ENCODE measurements around the gene GPS1. TPM values are rescaled to one million over a fixed set of nuclear protein-coding genes. Genes with fewer than 3 reads are reported as not detected.

GPS1 gene
- total and polyA plus RNA-seq, 10 of the 15 experiments (the other 5 are each of a cell fraction or from before 2014, with no cell fraction given): 2.2 to 146 (median 77.7) TPM

DNA sequence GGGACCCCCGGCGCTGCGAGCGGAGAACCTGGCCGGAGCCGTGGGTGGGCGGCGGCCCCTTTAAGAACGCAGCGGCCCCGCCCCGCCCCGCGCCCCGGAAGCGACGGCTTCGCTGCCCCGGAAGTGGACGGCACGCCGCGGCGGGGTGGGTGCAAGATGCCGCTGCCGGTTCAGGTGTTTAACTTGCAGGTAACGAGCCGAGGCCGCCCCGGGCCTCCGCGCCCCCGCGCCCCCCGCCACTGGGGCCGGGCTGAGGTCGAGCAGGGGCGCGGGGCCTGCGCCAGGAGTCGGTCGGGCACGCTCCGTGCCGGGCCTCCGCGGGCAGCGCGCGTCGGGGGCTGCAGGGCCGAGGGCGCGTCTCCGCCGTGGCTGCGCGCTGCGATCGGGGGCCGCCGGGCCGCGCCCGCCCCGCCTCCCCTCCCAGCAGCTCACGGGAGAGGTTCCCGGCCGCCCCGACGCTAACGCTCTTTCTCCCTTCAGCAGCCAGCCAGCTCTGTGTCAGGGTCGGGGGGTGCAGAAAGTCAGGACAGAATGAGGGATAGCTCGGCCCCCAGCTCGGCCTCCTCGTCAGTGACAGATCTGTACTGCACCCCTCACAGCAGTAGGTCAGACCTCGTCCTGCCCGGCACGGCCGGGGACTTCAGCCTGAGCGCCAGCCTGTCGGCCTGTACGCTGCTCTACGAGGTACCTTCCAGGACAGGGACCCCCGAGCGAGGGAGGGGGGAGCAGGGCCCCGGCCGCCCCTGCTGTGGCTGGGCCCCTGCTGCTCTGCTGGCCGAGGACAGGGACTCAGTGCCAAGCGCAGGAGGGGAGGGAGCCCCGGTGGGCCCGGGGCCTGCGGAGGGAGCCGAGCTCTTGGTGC, at the start of gene GPS1, which contains the start of gene RFNG (continued):
- TF ChIP-seq HSF1 (IDR thresholded peaks at IDR 0.05; ENCODE audit: low read depth, low read length): no peak

- in situ Hi-C loops (cut with MboI): no loop called here
- no peaks in the 10 kb centered on the region for H4K20me1 ChIP-seq (ENCODE audit: control insufficient read depth, insufficient read depth)
- FAIRE-seq (no peak), DNase-seq (ENCODE audit: low read depth, low spot score) (no peak), ATAC-seq (no peak; the same call in 2 of the 3 replicates)
- no peaks in the 10 kb centered on the region; a peak in 1 of 4 replicates for H3K36me3 ChIP-seq (ENCODE audit: control insufficient read depth in 2 of 2, insufficient read depth in 2 of 2, low read length in 1 of 2)
- no TSS peak for BruUV-seq (replicated peaks)
- ChIA-PET RAD21 (ENCODE audit: unreplicated experiment) (no interaction called here), SMC1A (ENCODE audit: uncharacterized antibody, unreplicated experiment) (no interaction called here), POLR2A (no interaction called here), CTCF (interaction anchor here (0.9 to 1.6 kb wide), 2 partner anchors 17 to 44 kb away, joined by 4 read pairs; no protein-coding TSS in a partner anchor)
- no peak overlapping the region for H3K4me3 ChIP-seq
- H3K4me2 ChIP-seq (ENCODE audit: control insufficient read depth, insufficient read depth): no peak overlapping the region
- H3K9me3 ChIP-seq (replicated peaks; ENCODE audit: control insufficient read depth, insufficient read depth, low read length): no peaks in the 10 kb centered on the region
- H2AFZ ChIP-seq (ENCODE audit: control insufficient read depth, low read depth, low read length): no peak overlapping the region
- no peaks in the 10 kb centered on the region for H3K79me2 ChIP-seq (ENCODE audit: control insufficient read depth, insufficient read depth, low read length)
- TF ChIP-seq PML (IDR thresholded peaks at IDR 0.05; ENCODE audit: low read length): no peak
- TF ChIP-seq SREBF2 (IDR thresholded peaks at IDR 0.05; ENCODE audit: low read length): no peak
- no peak for TF ChIP-seq CHD2 (IDR thresholded peaks at IDR 0.05; ENCODE audit: borderline replicate concordance, low read depth, low read length)
- TF ChIP-seq DPF2 (IDR thresholded peaks at IDR 0.05): no peak
- no peak for TF ChIP-seq NKRF (conservative IDR thresholded peaks at IDR 0.05)
- no peak for TF ChIP-seq HSF1 (IDR thresholded peaks at IDR 0.05; ENCODE audit: low read depth, low read length)
- TF ChIP-seq, protein P1, sequence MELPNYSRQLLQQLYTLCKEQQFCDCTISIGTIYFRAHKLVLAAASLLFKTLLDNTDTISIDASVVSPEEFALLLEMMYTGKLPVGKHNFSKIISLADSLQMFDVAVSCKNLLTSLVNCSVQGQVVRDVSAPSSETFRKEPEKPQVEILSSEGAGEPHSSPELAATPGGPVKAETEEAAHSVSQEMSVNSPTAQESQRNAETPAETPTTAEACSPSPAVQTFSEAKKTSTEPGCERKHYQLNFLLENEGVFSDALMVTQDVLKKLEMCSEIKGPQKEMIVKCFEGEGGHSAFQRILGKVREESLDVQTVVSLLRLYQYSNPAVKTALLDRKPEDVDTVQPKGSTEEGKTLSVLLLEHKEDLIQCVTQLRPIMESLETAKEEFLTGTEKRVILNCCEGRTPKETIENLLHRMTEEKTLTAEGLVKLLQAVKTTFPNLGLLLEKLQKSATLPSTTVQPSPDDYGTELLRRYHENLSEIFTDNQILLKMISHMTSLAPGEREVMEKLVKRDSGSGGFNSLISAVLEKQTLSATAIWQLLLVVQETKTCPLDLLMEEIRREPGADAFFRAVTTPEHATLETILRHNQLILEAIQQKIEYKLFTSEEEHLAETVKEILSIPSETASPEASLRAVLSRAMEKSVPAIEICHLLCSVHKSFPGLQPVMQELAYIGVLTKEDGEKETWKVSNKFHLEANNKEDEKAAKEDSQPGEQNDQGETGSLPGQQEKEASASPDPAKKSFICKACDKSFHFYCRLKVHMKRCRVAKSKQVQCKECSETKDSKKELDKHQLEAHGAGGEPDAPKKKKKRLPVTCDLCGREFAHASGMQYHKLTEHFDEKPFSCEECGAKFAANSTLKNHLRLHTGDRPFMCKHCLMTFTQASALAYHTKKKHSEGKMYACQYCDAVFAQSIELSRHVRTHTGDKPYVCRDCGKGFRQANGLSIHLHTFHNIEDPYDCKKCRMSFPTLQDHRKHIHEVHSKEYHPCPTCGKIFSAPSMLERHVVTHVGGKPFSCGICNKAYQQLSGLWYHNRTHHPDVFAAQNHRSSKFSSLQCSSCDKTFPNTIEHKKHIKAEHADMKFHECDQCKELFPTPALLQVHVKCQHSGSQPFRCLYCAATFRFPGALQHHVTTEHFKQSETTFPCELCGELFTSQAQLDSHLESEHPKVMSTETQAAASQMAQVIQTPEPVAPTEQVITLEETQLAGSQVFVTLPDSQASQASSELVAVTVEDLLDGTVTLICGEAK (IDR thresholded peaks at IDR 0.05; ENCODE audit: borderline replicate concordance): no peak
- no peak for TF ChIP-seq BRCA1 (IDR thresholded peaks at IDR 0.05; ENCODE audit: low read depth, low read length)
- H3K9ac ChIP-seq (ENCODE audit: control insufficient read depth, insufficient read depth, low read length): no peak overlapping the region
- intact Hi-C loops (cut with micrococcal nuclease; ENCODE audit: unreplicated experiment): no loop called here
- no peaks in the 10 kb centered on the region for H3K4me1 ChIP-seq (ENCODE audit: control insufficient read depth, insufficient read depth, low read length)
- 84% methylated on average over 44 of the region's 53 CpGs for WGBS (ENCODE audit: insufficient coverage, insufficient replicate concordance, low lambda C conversion rate, missing lambda C conversion rate)
- no peak overlapping the region for H3K27ac ChIP-seq (ENCODE audit: control insufficient read depth, insufficient read depth)
- H3K27me3 ChIP-seq (replicated peaks in 1 of 2; ENCODE audit: control insufficient read depth in 2 of 2, insufficient read depth in 2 of 2, low read length in 1 of 2): no peaks in the 10 kb centered on the region
Measured at GRCh38 chr17:82003411-82004381, 48.0 kb upstream of the GPS1 start.
